SIG-M5 (cell line): ENCODE results near the gene STX18.

Experiments
- DNase-seq: peaks from one replicate; lab custom pipeline; 2025; lab: John Stamatoyannopoulos, UW

The STX18 gene

DNA sequence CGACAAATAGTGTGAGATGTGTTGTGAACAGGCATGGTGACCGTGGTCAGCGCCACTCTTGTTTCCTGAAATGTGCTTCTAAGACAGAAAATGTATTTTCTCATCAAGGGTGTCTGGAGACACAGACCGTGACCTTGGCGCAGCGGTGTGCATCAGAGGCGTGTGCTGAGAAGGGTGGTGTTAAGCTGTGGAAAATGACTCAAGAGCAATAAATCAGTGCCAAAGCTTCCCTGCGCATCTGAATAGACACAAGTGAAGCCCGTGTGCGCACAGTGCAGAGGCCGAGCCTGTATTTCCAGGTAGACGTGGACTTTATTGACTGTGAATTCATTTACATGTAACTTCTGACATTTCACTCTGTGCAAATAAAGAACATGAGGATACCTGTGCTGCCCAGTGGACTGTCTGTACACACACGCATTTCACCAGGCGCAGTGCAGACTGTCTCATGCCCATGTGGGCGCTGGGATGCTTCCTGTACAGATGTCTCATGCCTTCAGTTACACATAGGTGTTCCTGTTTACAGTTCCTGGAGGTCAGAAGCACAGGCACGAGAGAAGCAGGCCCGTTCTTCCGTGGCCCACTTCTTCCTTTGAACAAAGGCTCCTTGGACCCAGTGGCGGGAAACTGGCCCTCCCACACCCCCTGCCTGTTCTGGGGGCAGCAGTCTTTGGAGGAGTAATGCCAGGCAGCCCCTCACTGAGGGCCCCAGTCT lies 123.0 kb downstream of the STX18 start:
- no peak for DNase-seq

GRCh38 chr4:4417886-4418285 lies 124.0 kb downstream of the STX18 start:
- DNase-seq: no peak

DNA sequence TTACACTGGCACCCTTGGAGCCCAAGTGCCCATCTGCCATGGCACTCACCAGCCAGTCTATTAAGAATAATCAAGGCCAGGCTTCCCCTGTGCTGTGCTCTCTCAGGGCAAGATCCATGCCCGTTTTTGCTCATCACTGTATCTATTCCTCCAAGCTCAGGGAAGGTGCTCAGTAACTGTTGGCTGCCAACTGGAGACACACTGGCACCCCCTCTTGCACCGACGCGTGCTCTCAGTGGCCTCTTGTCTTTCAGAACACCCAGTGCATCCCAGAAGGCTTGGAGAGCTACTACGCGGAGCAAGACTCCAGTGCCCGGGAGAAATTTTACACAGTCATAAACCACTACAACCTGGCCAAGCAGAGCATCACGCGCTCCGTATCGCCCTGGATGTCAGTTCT lies 124.9 kb downstream of the STX18 start:
- DNase-seq: no peak

GRCh38 chr4:4415806-4416805 lies 125.7 kb downstream of the STX18 start:
- no peak for DNase-seq

DNA sequence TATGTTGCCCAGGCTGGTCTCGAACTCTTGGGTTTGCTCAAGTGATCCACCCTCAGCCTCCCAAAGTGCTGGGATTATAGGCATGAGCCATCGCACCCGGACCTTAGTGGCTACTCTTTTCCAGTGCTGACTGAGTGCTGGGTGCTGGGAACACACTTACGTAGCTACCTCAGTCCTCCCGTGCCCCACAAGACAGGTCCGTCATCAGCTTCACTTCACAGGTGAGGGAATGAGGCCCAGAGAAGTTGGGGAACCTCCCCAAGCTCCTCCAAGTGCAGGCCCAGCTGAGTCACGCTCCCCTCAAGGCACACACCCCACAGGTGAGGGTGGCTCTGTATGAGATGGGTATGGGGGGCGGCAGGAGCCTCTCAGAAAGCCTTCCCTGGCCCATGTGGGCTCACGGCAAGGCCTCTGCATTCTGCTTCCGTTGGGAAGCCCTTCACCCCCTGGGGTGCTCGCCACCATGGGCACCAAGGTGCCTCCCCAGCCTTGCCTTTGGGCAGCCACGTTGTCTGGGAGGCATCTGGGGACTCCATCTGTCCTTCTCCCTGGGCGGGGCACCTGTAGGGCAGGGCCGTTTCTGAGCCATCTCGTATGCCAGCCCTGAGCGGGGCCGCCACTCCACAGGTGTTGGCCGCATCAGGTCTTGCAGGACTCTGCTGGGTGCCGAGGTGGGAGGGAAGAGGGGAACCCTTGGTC lies 126.6 kb downstream of the STX18 start:
- no peak for DNase-seq

GRCh38 chr4:4413806-4414205 lies 128.0 kb downstream of the STX18 start:
- no peak for DNase-seq

DNA sequence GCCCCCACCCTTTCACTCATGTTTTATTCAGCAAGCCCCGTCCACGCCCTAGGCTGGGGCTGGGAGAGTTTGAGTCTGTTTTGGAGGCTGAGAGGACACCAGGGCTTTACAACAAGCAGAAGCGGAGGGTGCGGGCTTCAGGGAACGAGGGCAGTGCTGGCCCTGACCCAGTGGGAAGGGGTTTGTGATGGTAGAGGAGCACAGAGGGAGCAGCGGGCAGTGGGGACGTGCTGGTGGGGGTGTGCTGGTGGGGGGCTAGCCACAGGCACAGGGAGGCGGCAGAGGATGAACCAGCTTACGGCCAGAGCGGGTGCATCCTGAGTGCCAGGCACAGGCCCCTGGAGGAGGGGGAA lies 128.5 kb downstream of the STX18 start:
- no peak for DNase-seq

DNA sequence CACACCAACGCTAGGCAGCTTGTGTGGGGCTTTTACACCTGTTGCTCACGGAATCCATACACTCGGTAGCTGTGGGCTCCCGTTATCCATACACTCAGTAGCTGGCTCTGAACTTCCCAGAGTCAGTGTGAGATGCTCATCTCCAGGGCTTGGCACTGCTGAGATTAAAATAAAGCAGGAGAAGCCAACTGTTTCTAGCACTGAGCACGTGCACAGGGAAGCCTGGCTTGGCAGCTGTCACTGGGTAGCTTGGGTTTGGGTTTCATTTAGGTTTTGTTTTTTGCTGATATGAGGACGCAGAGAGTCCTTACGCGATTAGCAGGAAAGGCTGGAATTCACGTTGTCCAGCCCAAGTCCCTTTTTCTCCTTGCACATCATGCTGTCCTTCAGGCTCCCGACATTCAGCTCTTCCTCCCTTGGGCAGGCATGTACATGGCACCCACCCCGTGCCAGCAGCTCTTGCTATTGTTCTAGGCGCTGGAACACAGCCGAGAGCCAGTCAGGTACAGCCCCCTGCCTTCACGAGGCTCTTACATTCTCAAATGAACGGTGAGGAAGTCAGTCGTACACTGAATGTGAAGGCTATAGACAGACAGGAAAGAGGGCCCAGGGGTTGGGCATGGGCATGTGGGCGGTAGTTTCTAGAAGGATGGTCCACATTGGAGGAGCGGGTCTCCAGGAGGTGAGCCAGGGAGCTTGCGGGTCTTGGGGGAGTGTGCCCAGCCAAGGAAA lies 129.0 kb downstream of the STX18 start:
- no peak for DNase-seq

GRCh38 chr4:4411906-4412305 lies 129.9 kb downstream of the STX18 start:
- DNase-seq: no peak

GRCh38 chr4:4410271-4410670 lies 131.6 kb downstream of the STX18 start:
- no peak for DNase-seq

DNA sequence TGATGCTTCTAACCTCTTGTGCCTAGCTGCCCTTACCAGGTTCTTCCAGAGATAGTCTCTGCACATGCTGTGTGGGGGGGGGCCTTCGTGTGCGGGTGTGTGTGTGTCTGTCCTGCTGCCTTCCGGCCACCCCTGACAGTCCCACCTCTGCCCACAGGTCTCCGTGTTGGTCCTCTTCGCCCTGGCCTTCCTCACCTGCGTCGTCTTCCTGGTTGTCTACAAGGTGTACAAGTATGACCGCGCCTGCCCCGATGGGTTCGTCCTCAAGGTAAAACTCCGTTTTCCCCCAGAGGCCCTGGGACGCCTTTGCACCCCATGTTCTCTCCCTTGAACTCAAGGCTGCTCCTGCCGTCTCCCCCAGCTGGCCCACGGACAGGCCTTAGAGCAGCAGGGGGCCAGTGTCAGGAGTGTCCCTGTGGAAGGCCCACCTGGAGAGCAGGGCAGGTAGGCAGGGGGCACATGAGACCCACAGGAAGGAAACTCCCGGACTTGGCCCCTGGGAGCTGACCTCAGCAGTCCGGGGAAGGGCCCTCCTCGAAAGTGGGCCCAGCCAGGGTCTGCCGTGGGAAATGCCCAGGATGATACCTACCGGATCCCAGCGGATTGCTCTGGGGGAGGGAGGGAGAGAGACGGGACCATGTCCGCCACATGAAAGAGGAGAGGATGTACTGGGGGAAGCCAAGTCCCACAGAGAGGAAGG lies 132.3 kb downstream of the STX18 start:
- DNase-seq: no peak

GRCh38 chr4:4408576-4409335 lies 133.1 kb downstream of the STX18 start:
- no peak for DNase-seq

DNA sequence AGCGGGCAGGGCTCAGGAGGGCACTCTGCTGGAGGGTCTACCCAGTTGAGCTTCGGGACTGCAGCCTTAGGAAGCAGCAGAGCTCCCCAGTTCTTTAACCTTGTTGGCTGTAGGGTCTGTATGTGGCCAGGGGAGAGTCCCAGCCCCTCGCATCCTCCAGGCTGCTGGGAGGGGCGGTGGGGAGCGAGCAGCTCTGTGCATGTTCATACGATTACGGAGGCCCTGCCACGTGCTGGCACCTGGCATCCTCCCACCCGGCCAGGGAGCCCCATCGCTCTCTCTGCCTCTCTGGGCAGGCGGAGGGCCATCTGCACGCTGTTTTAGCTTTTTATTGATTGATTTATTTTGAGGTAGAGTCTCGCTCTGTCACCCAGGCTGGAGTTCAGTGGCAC lies 133.7 kb downstream of the STX18 start:
- no peak for DNase-seq

DNA sequence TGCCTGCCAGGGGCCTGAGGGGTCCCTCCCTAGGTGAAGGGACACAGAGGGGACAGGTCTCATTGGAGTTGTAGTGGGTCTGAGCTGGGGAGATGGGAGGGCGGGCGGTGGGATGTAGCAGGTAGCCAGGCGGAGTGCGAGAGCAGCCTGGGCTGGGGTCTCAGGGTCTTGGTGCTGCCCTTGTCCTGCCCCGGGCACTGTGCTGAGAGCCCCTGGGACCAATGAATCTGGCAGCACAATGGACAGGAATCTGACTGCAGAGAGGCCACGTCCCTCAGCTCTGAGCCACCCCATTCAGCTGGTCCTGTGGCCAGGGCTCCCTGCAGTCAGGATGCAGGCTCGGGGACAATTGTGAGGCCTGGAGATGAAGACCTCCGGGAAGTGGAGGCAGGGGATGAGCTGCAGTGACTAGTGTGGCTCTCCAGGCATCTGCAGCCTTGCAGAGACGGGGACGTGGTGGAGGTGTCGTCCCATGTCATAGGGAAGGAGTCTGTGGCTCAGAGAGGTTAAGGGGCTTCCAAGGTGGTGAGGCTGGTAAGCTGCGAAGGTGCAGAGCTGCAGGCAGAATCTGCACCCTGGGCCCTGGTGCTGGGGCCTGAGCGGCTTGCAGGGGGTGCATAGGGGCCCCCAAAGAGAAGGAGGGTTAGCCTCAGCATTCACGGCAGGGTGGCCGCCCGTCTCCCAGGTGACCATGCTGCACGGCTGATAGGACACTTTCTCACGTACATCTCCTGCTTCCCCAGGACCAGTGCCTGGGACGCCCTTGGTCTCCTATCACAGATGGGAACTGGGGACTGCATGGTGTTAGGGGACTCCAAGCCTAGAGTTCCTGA lies 134.3 kb downstream of the STX18 start:
- no peak for DNase-seq

DNA sequence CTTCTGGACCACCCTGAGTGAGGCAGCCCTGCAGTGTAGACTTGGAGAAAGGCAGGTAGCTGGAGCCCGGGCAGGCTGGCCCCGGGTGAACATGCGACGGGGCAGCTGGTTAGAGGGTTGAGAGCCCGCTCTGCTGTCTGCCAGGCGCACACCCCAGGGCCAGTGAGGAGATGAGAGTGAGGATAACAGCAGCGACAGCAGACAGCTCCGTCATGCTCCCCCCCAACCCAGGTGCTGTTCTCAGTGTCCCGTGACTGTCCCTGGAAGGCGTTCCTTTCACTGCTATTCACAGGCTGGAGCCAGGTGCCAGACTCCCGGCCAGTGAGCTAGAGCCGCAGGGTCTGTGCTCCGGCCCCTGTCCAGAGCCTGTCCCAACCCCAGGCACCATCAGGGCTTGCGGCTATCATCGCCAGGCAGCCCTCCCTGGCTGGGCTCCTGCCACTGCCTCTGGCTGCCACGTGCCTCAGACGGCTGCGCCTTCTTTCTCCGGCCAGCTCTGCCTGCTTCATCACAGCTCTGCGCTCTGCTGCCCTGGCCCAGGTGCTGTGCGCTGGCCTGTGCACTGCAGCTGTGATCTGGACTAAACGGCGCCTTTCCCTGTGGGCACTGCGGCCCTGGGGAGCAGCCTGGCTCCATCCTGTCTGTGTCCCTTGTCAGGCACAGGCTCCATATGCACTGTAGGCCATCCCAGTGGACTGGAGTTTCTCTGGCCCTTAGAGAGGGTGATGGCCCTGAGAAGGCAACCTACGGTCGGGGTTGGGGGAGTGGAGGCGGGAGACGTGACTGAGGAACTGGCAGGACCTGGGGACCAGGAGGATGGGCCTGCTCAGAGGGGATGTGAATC lies 135.2 kb downstream of the STX18 start:
- no peak for DNase-seq

- DNase-seq: no peak
Observed at GRCh38 chr4:4405358-4405962, 136.4 kb downstream of the STX18 start.

DNA sequence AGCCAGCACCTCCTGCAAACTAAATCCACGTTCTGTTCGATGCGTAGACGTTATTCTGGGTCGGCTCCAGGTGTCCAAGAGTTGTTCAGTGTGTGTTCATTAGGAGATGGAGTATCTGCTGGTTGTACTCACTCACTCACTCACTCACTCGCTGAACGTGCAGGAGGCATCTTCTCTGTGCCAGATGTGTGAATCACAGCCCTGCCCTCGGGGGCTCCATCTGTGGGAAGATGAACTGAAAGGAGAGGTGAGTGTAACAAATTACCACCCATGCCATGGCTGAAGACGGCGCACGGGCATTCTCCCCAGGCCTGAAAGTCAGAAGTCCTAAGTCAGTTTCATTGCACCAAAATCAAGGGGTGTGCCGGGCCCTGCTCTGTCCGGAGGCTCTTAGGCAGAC lies 138.9 kb downstream of the STX18 start:
- no peak for DNase-seq

- DNase-seq: no peak
Observed at GRCh38 chr4:4401036-4401435, 140.8 kb downstream of the STX18 start.
